GM19099 (cell line): ENCODE results near the gene SH2D2A.

Source experiments
- POLR2A ChIP-seq: IDR thresholded peaks from 3 replicates; pipeline ENCODE4 v1.6.1; 2011; ENCODE audit warnings: low read depth; ENCODE audit not compliant: insufficient read length; ENCODE audit errors: extremely low read depth

SH2D2A gene

DNA sequence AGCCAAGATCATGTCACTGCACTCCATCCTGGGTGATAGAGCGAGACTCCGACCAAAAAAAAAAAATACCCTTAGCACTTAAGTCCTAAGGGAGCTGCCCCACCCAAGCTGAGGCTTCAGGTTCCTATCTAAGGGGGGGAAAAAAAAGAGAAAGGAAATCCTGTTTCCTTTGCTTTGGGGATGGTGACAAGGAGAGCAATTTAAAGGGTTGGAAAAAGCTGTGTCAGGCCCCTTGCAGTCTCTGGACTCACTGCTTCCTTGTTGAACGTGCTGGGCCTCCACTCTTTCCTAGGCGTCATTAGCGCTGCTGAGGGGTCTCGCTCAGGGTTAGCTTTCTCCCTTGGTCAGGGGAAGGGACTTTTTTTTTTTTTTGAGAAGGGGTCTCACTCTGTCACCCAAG, 31.2 kb downstream of the SH2D2A start:
- no peak for TF ChIP-seq POLR2A

DNA sequence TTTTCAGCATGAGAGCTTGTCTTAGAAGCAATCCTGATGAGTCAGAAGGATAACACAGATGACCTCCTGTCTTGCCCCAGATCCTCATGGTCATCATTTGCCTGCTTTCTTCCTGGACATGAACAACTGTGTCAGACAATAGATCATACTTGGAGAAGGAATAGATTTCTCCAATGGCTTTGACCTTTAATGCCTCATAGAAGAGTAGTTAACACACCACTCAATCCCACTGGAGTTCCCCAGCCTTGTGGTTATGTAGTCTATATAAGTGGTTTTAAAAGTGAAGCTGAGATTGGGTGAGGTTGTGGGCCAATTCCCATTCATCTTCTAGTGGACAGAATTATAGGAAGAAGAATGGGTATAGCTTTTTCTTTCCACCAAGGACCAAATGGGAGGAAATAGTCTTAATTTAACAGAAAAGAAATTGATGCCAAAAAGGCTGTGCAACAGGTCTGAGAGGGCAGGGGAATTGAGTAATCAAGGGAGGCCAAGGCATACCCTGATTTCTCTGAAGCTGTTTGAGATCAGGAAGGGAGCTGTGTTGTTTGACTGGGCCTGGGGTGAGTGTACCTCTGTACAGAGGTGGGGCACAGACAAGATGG, 35.0 kb downstream of the SH2D2A start:
- no peak for TF ChIP-seq POLR2A

- no peak for TF ChIP-seq POLR2A
Measured at GRCh38 chr1:156777573-156777972, 39.1 kb downstream of the SH2D2A start.

- TF ChIP-seq POLR2A, result no peak
Measured at GRCh38 chr1:156776942-156777341, 39.7 kb downstream of the SH2D2A start.

DNA sequence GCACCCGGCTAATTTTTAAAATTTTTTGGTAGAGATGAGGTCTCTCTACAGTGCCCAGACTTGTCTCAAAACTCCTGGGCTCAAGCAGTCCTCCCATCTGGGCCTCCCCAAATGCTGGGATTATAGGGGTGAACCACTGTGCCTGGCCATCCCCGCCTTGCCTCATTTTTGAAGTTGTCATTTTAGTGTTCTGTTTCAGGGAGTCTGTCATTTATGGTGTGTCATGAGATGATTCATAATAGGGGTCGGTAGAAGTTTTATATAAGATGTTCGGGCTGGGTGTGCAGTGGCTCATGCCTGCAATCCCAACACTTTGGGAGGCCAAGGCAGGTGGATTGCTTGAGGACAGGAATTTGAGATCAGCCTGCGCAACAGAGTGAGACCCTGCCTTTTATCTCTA, 40.8 kb downstream of the SH2D2A start:
- TF ChIP-seq POLR2A, result no peak

GRCh38 chr1:156773607-156774006, 43.0 kb downstream of the SH2D2A start:
- TF ChIP-seq POLR2A, result no peak

- TF ChIP-seq POLR2A, result no peak
Measured at GRCh38 chr1:156772728-156773497, 43.7 kb downstream of the SH2D2A start.

GRCh38 chr1:156772222-156772621, 44.4 kb downstream of the SH2D2A start:
- no peak for TF ChIP-seq POLR2A

- TF ChIP-seq POLR2A, result no peak
Measured at GRCh38 chr1:156768610-156769295, 47.9 kb downstream of the SH2D2A start.

DNA sequence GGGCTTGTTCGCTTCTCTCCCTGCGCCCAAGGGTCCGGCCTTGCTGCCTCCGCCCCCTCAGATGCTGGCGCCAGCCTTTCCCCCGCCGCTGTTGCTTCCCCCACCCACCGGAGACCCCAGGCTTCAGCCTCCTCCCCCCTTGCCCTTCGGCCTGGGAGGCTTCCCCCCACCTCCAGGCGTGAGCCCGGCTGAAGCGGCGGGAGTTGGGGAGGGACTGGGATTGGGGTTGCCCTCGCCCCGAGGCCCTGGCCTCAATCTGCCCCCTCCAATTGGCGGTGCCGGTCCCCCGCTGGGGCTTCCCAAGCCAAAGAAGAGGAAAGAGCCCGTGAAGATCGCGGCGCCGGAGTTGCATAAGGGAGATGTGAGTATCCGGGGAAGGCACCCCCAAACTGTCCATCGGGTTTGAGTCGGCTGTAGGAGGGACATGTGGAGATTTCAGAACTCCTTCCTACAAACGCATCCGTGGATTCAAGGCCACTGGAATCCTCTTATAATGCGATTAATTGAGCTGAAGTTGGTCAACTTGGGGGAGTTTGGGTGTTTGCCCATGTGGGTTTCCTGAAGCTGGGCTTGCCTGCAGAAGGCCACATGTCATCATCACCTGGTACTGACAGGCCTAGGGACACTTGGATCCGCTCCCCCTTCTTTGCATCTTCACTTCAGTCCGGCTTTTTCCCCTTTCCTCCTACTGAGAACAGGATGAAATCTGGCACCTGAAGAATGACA, 48.6 kb downstream of the SH2D2A start:
- TF ChIP-seq POLR2A, result no peak

GRCh38 chr1:156767101-156767878, 49.4 kb downstream of the SH2D2A start, which contains the start of gene PRCC:
Gene PRCC, plus strand, starts transcription at chr1:156767535. Its CDS starts 237 bp downstream, at chr1:156767772.
- TF ChIP-seq POLR2A, result peak; percentile 65

DNA sequence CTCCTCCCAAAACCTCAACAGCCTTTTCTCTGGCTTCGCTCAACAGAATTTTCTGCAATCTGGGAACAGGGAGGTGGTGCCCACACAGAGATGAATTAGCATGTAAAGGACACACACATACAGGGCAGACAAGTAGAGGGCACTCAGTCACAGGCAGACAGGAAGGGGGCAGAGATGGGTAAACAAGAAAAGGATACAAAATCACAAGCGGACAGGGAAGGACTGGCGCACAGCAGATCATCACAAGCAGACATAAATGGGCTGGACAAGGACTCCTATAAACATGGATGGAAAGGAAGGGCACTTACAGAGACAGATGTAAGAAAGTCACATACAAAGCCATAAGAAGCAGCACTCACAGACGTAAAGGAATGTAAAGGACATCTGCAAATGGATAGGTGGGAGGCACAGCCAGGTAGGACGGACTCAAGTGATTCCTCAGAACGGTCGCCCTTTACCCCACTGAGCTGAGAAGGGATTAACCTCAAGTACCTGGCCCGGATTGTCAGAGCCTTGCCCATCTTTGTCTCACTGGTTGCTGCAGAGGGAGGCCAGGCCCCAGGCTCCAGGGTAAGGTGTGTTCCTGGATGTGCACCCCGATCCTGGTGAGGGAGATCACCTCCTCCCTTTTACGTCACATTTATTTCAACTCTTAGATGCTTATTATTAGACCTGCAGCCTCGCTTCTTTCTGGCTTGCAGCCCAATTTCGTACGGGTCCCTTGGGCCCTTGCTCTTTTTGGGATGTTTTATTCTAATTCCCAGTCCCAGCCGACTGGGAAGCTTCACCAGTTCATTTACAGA, 50.1 kb downstream of the SH2D2A start:
- no peak for TF ChIP-seq POLR2A

GRCh38 chr1:156765666-156766065, 51.0 kb downstream of the SH2D2A start:
- no peak for TF ChIP-seq POLR2A

- TF ChIP-seq POLR2A, result no peak
Measured at GRCh38 chr1:156760796-156761104, 55.9 kb downstream of the SH2D2A start.
